HG03354 (cell line): ENCODE results near the gene DCPS.
"Not testable (repeated sequence)": the region's sequence is repeated elsewhere in the genome, so short reads cannot be mapped to it uniquely, and the experiment has no call there.

ENCODE experiments used
- ATAC-seq: cut with Tn5 transposase; IDR thresholded peaks from one replicate; pipeline ENCODE4 v1.9.1; 2021; ENCODE audit warnings: mild to moderate bottlenecking; ENCODE audit not compliant: unreplicated experiment, poor library complexity, severe bottlenecking

The DCPS gene

GRCh38 chr11:126339073-126339862, 35.4 kb downstream of the DCPS start:
- no peak for ATAC-seq

- no peak for ATAC-seq
Observed at GRCh38 chr11:126339863-126340434, 36.1 kb downstream of the DCPS start.

GRCh38 chr11:126340960-126341606, 37.2 kb downstream of the DCPS start:
- ATAC-seq, result no peak

GRCh38 chr11:126341760-126342161, 37.9 kb downstream of the DCPS start:
- no peak for ATAC-seq

GRCh38 chr11:126343051-126343450, 39.2 kb downstream of the DCPS start:
- ATAC-seq, result no peak

GRCh38 chr11:126344141-126345080, 40.6 kb downstream of the DCPS start:
- ATAC-seq, result no peak

GRCh38 chr11:126345283-126345682, 41.4 kb downstream of the DCPS start:
- ATAC-seq, result no peak

- ATAC-seq, result no peak
Observed at GRCh38 chr11:126345759-126346585, 42.1 kb downstream of the DCPS start.

- ATAC-seq, result no peak
Observed at GRCh38 chr11:126346586-126346940, 42.7 kb downstream of the DCPS start.

- not testable (repeated sequence) for ATAC-seq
Observed at GRCh38 chr11:126346946-126347345, 43.1 kb downstream of the DCPS start.

GRCh38 chr11:126347751-126348668, 44.1 kb downstream of the DCPS start:
- ATAC-seq, result no peak

GRCh38 chr11:126348806-126349582, 45.1 kb downstream of the DCPS start:
- no peak for ATAC-seq

GRCh38 chr11:126350836-126351235, 47.0 kb downstream of the DCPS start:
- ATAC-seq, result no peak

- ATAC-seq, result no peak
Observed at GRCh38 chr11:126352163-126352562, 48.3 kb downstream of the DCPS start.

- ATAC-seq, result no peak
Observed at GRCh38 chr11:126352934-126353801, 49.3 kb downstream of the DCPS start.

- ATAC-seq, result peak; percentile 48
Observed at GRCh38 chr11:126354631-126355323, 50.9 kb downstream of the DCPS start.
